GM23248 (cell line): ENCODE results near the gene PPP1R3F.

ENCODE experiments used
- EZH2 ChIP-seq: fragments of 200-600 bp; sonication (generic); IDR thresholded peaks from 2 replicates; pipeline ENCODE4 v1.6.1; 2018; ENCODE audit warnings: antibody characterized with exemption, mild to moderate bottlenecking; ENCODE audit not compliant: insufficient read depth, poor library complexity, severe bottlenecking
- EZH2phosphoT487 ChIP-seq: fragments of 200-600 bp; sonication (generic); IDR thresholded peaks from 2 replicates; pipeline ENCODE4 v1.6.1; 2018; ENCODE audit warnings: antibody characterized with exemption, moderate library complexity, mild to moderate bottlenecking, low read depth; ENCODE audit not compliant: insufficient read depth

GRCh38 chrX:49231333-49232000 is 38.1 kb upstream of the PPP1R3F start:
- TF ChIP-seq EZH2 (no peak), EZH2phosphoT487 (no peak)
